ENCODE measurements around the gene MACO1. TPM values are rescaled to one million over a fixed set of nuclear protein-coding genes. Genes with fewer than 3 reads are reported as not detected.

The MACO1 gene
- total and polyA plus RNA-seq, 10 of the 15 experiments (the other 5 are each of a cell fraction or from before 2014, with no cell fraction given), result 3.2 to 19.8 (median 10.3) TPM

DNA sequence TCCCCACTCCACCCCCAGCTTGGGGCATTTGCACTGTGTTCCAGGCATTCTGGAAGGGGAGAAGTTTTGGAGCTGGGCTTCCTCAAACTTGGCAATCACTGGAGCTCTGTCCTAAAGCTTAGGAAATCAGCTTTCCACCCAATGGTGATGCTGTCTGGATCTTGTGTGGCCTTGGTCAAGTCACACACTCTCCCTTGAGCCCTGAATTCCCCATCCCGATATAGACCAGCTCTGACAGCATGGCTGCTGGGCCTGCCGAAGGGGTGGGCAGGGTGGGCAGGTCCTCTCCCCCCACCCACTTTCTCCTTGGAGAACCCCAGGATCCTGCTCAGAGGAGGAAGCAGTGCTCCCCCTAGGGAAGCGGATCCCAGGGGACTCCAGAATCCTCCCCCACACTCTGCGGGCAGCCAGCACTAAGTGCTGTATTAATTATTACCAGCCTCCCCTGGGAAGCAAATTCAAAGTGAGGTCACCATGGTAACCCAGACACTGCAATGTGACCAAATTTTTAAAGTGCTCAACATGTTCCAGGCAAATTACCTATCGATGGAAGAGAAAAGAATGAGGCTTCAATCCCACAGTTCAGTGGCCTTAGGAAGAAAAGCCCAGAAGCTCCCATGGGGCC lies 91.4 kb downstream of the MACO1 start (continued):
- TF ChIP-seq NFYB (IDR thresholded peaks at IDR 0.05; ENCODE audit: insufficient read depth, low read depth, low read length) (no peak), BCL11A (IDR thresholded peaks at IDR 0.05; ENCODE audit: low read depth, low read length) (peak; percentile 58; the same call in 1 of the 2 replicates), NFIC (IDR thresholded peaks at IDR 0.05; ENCODE audit: low read depth, low read length) (no peak), SUPT20H (IDR thresholded peaks at IDR 0.05; ENCODE audit: borderline replicate concordance, control insufficient read depth, low read depth, low read length) (no peak), TCF12 (IDR thresholded peaks at IDR 0.05; ENCODE audit: low read depth, low read length) (no peak), MXI1 (IDR thresholded peaks at IDR 0.05; ENCODE audit: low read depth, low read length) (no peak), CBX5 (IDR thresholded peaks at IDR 0.05; ENCODE audit: low read depth) (no peak), RBBP5 (conservative IDR thresholded peaks at IDR 0.05) (no peak), NFXL1 (IDR thresholded peaks at IDR 0.05; ENCODE audit: borderline replicate concordance) (no peak), IKZF1 (conservative IDR thresholded peaks at IDR 0.05) (peak; percentile 94), ZNF207 (IDR thresholded peaks at IDR 0.05; ENCODE audit: borderline replicate concordance) (no peak), RB1 (IDR thresholded peaks at IDR 0.05; ENCODE audit: borderline replicate concordance) (no peak), LARP7 (IDR thresholded peaks at IDR 0.05) (no peak), PAX8 (IDR thresholded peaks at IDR 0.05) (no peak), MYC (IDR thresholded peaks at IDR 0.05; ENCODE audit: insufficient read depth, insufficient read length, insufficient replicate concordance, low read length, severe bottlenecking) (no peak), KLF5 (IDR thresholded peaks at IDR 0.05; ENCODE audit: partially characterized antibody) (no peak), RUNX3 (IDR thresholded peaks at IDR 0.05; ENCODE audit: low read length) (no peak), IRF4 (IDR thresholded peaks at IDR 0.05; ENCODE audit: low read depth, low read length) (no peak), FOS (IDR thresholded peaks at IDR 0.05; ENCODE audit: borderline replicate concordance, extremely low read depth, insufficient read length) (no peak)
- TF ChIP-seq, protein P1, sequence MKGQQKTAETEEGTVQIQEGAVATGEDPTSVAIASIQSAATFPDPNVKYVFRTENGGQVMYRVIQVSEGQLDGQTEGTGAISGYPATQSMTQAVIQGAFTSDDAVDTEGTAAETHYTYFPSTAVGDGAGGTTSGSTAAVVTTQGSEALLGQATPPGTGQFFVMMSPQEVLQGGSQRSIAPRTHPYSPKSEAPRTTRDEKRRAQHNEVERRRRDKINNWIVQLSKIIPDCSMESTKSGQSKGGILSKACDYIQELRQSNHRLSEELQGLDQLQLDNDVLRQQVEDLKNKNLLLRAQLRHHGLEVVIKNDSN (IDR thresholded peaks at IDR 0.05; ENCODE audit: borderline replicate concordance, extremely low read length, insufficient read depth, low read depth, low read length), result no peak
- TF ChIP-seq, protein P2, sequence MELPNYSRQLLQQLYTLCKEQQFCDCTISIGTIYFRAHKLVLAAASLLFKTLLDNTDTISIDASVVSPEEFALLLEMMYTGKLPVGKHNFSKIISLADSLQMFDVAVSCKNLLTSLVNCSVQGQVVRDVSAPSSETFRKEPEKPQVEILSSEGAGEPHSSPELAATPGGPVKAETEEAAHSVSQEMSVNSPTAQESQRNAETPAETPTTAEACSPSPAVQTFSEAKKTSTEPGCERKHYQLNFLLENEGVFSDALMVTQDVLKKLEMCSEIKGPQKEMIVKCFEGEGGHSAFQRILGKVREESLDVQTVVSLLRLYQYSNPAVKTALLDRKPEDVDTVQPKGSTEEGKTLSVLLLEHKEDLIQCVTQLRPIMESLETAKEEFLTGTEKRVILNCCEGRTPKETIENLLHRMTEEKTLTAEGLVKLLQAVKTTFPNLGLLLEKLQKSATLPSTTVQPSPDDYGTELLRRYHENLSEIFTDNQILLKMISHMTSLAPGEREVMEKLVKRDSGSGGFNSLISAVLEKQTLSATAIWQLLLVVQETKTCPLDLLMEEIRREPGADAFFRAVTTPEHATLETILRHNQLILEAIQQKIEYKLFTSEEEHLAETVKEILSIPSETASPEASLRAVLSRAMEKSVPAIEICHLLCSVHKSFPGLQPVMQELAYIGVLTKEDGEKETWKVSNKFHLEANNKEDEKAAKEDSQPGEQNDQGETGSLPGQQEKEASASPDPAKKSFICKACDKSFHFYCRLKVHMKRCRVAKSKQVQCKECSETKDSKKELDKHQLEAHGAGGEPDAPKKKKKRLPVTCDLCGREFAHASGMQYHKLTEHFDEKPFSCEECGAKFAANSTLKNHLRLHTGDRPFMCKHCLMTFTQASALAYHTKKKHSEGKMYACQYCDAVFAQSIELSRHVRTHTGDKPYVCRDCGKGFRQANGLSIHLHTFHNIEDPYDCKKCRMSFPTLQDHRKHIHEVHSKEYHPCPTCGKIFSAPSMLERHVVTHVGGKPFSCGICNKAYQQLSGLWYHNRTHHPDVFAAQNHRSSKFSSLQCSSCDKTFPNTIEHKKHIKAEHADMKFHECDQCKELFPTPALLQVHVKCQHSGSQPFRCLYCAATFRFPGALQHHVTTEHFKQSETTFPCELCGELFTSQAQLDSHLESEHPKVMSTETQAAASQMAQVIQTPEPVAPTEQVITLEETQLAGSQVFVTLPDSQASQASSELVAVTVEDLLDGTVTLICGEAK (IDR thresholded peaks at IDR 0.05; ENCODE audit: borderline replicate concordance), result no peak
- TF ChIP-seq, protein P3, sequence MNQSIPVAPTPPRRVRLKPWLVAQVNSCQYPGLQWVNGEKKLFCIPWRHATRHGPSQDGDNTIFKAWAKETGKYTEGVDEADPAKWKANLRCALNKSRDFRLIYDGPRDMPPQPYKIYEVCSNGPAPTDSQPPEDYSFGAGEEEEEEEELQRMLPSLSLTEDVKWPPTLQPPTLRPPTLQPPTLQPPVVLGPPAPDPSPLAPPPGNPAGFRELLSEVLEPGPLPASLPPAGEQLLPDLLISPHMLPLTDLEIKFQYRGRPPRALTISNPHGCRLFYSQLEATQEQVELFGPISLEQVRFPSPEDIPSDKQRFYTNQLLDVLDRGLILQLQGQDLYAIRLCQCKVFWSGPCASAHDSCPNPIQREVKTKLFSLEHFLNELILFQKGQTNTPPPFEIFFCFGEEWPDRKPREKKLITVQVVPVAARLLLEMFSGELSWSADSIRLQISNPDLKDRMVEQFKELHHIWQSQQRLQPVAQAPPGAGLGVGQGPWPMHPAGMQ (IDR thresholded peaks at IDR 0.05; ENCODE audit: borderline replicate concordance), result no peak
